LoVo (cell line): Measurements from ENCODE around the gene POMZP3.
A peak's percentile ranks its signal among the peaks of the same experiment; 100 is the strongest.
"Not testable (repeated sequence)": the region's sequence is repeated elsewhere in the genome, so short reads cannot be mapped to it uniquely, and the experiment has no call there.

Source experiments
- DNase-seq: peaks from one replicate; pipeline ENCODE4 v3.0.0-alpha.2; 2016; ENCODE audit warnings: low spot score

The POMZP3 gene

GRCh38 chr7:76586585-76587315, 40.3 kb downstream of the POMZP3 start:
- DNase-seq, result not testable (repeated sequence)

- DNase-seq, result not testable (repeated sequence)
Measured at GRCh38 chr7:76583636-76584281, 43.3 kb downstream of the POMZP3 start.

GRCh38 chr7:76582848-76583631, 44.0 kb downstream of the POMZP3 start:
- peak; percentile 72 for DNase-seq

- DNase-seq, result not testable (repeated sequence)
Measured at GRCh38 chr7:76575919-76576655, 51.0 kb downstream of the POMZP3 start.

- DNase-seq, result not testable (repeated sequence)
Measured at GRCh38 chr7:76575431-76575830, 51.6 kb downstream of the POMZP3 start.

GRCh38 chr7:76572296-76572695, 54.8 kb downstream of the POMZP3 start:
- not testable (repeated sequence) for DNase-seq

- not testable (repeated sequence) for DNase-seq
Measured at GRCh38 chr7:76570324-76570775, 56.7 kb downstream of the POMZP3 start.

- peak; percentile 81 for DNase-seq
Measured at GRCh38 chr7:76568742-76569141, 58.3 kb downstream of the POMZP3 start.

- not testable (repeated sequence) for DNase-seq
Measured at GRCh38 chr7:76567753-76568152, 59.3 kb downstream of the POMZP3 start.

GRCh38 chr7:76567311-76567710, 59.8 kb downstream of the POMZP3 start:
- DNase-seq, result not testable (repeated sequence)

- not testable (repeated sequence) for DNase-seq
Measured at GRCh38 chr7:76565001-76565400, 62.1 kb downstream of the POMZP3 start.

GRCh38 chr7:76561342-76561741, 65.7 kb downstream of the POMZP3 start:
- DNase-seq, result not testable (repeated sequence)

GRCh38 chr7:76560157-76560556, 66.9 kb downstream of the POMZP3 start:
- DNase-seq, result not testable (repeated sequence)
